Islet of Langerhans (tissue), 1 donor: ENCODE data around the gene PRR12.

Experiments
- FAIRE-seq: peaks from one replicate; lab custom pipeline; 2011; peaks lifted over from hg19 to GRCh38; lab: Jason Lieb, UNC

The PRR12 gene

DNA sequence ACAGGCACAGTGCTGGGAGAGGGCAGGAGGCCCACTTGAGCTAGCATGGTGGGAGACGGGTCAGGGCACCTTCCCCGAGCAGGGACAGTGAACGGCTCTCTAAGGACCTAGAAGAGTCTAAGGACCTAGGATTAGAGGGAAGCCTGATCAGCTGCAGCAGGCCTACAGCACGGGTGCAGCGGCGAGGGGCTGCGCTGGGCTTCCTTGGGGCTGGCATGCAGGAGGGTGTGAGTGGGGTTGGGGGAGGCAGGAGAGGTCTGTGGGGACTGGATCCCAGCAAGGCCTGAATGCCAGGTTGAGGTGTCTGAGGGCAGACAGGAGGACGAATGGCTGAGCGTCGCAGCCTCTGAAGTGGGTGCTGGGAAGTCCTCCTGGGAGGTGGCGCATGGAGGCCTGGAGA, 54.6 kb downstream of the PRR12 start:
- no peak for FAIRE-seq

DNA sequence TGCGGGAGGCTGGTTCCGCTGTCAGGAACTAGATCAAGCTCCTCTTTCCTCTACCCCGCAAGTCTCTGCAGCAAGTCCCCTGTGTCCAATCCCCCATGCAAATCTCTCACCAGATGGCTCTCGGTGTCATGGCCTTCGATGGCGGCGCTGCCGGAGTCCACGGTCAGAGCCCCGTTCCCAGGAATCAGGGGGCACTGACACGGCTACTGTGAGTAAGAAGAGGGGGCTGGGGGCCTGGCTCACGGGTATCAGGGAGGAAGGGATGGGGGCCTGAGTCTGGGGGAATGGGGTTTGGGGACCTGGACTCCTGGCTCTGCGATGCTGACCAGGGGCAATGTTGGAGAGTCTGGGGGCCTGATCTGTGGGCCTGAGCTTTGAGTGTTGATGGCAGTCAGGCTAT, 55.0 kb downstream of the PRR12 start:
- FAIRE-seq: no peak

DNA sequence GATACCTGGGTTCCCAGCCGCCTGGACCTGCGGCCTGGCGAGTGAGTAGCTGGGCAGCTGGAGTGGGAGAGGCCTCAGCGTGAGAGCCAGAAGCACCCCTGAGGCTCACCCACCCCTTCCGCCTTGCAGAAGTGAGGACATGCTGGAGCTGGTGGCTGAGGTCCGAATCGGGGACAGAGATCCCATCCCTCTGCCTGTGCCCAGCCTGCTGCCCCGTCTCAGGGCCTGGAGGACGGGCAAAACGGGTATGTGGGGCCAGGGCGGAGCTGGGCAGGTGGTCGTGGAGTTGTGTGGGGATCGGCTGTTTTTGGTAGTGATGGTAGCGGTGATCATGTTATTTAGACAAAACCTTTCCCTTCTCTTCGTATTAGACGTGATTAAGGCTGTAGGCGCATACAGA, 55.6 kb downstream of the PRR12 start:
- no peak for FAIRE-seq

DNA sequence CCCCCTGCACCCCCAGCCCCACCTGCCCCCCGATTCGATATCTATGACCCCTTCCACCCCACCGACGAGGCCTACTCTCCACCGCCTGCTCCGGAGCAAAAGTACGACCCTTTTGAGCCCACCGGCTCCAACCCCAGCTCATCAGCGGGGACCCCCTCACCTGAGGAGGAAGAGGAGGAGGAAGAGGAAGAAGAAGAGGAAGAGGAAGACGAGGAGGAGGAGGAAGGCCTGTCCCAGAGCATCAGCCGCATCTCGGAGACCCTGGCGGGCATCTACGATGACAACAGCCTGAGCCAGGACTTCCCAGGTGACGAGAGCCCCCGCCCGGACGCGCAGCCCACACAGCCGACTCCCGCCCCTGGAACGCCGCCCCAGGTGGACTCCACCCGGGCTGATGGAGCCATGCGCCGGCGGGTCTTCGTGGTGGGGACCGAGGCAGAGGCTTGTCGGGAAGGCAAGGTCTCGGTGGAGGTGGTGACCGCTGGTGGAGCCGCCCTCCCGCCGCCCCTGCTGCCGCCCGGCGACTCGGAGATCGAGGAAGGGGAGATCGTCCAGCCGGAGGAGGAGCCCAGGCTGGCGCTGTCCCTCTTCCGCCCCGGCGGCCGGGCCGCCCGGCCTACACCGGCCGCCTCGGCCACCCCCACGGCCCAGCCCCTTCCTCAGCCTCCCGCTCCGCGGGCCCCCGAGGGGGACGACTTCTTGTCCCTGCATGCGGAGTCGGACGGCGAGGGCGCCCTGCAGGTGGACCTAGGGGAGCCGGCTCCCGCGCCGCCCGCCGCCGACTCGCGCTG, 60.2 kb downstream of the PRR12 start:
- FAIRE-seq: no peak

DNA sequence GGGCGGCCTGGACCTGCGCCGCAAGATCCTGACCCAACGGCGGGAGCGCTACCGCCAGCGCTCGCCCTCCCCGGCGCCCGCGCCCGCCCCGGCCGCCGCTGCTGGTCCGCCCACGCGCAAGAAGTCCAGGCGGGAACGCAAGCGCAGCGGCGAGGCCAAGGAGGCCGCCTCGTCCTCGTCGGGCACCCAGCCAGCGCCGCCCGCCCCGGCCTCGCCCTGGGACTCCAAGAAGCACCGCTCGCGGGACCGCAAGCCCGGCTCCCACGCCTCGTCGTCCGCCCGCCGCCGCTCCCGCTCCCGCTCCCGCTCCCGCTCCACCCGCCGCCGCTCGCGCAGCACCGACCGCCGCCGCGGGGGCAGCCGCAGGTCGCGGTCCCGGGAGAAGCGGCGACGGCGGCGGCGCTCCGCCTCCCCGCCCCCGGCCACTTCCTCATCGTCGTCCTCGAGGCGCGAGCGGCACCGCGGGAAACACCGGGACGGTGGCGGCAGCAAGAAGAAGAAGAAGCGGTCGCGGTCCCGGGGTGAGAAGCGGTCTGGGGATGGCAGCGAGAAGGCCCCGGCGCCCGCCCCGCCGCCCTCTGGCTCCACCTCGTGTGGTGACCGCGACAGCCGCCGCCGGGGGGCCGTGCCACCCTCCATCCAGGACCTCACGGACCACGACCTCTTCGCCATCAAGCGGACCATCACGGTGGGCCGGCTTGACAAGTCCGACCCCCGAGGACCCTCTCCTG, 61.0 kb downstream of the PRR12 start:
- FAIRE-seq: no peak

DNA sequence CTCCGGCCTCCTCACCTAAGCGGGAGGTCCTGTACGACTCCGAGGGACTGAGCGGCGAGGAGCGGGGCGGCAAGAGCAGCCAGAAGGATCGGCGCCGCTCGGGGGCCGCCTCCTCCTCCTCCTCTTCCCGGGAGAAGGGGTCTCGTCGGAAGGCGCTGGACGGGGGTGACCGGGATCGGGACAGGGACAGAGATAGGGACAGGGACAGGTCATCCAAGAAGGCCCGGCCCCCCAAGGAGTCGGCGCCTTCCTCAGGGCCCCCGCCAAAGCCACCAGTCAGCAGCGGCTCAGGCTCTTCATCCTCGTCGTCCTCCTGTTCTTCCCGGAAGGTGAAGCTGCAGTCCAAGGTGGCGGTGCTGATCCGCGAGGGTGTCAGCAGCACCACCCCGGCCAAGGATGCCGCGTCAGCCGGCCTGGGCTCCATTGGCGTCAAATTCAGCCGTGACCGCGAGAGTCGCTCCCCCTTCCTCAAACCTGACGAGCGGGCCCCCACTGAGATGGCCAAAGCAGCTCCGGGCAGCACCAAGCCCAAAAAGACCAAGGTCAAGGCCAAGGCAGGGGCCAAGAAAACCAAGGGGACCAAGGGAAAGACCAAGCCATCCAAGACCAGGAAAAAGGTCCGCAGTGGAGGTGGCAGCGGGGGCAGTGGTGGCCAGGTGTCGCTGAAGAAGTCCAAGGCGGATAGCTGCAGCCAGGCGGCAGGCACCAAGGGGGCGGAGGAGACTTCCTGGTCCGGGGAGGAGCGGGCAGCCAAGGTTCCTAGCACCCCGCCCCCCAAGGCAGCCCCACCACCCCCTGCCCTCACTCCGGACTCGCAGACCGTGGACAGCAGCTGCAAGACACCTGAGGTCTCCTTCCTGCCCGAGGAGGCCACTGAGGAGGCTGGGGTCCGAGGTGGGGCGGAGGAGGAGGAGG, 61.8 kb downstream of the PRR12 start:
- no peak for FAIRE-seq

DNA sequence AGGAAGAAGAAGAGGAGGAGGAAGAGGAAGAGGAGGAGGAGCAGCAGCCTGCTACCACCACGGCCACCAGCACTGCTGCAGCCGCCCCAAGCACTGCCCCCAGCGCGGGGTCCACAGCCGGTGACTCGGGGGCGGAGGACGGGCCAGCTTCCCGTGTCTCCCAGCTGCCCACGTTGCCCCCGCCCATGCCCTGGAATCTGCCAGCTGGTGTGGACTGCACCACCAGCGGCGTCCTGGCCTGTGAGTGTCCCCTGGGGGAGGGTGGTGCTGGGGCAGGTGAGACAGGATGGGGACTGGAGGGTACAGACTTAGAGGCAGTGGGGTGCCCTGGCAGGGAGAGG, 62.5 kb downstream of the PRR12 start:
- no peak for FAIRE-seq

DNA sequence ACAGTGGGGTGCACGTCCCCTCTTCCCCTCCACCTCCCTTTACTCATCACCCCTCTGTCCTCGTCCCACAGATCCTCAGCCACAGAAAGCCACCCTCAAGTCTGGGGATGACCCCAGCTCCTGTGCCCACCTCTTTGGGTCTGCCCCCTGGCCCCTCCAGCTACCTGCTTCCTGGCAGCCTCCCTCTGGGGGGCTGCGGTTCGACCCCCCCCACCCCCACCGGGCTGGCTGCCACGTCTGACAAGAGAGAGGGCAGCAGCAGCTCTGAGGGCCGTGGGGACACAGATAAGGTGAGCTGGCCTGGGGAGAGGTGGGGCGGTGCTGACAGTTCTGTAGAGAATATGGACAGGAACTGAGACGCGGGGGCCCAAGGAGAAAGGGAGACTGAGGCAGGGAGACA, 63.6 kb downstream of the PRR12 start:
- no peak for FAIRE-seq

DNA sequence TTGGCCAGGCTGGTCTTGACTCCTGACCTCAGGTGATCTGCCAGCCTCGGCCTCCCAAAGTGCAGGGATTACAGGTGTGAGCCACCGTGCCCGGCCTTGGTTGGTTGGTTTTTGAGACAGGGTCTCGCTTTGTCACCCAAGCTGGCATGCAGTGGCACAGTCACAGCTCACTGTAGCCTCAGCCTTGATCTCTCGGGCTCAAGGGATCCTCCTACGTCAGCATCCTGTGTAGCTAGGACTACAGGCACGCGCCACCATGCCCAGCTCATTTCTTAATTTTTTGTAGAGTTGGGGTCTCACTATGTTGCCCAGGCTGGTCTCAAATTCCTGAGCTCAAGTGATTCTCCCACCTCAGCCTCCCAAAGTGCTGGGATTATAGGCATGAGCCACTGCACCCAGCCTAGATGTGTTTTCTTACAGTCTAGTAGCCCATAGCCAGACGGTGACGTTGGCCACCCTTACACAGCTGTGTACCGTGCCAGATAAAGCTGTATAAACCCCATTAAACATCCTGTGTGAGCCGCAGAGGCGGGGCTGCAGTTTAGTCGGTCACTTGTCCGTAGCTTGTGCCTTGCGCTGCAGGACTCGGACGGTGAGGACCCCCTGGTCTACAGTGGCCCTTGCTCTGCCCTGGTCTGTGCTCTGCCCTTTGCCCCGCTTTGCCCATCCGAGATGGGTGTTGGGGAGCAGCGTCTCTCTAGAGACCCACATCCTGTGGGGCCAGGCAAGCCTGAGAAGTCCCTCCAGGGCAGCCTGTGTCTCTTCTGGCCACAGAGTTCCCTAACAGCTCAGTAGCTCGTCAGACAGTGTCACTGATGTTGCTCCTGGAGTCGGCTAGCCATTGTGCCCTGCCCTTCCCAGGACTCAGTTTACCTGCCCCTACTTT, 64.8 kb downstream of the PRR12 start:
- FAIRE-seq: no peak

DNA sequence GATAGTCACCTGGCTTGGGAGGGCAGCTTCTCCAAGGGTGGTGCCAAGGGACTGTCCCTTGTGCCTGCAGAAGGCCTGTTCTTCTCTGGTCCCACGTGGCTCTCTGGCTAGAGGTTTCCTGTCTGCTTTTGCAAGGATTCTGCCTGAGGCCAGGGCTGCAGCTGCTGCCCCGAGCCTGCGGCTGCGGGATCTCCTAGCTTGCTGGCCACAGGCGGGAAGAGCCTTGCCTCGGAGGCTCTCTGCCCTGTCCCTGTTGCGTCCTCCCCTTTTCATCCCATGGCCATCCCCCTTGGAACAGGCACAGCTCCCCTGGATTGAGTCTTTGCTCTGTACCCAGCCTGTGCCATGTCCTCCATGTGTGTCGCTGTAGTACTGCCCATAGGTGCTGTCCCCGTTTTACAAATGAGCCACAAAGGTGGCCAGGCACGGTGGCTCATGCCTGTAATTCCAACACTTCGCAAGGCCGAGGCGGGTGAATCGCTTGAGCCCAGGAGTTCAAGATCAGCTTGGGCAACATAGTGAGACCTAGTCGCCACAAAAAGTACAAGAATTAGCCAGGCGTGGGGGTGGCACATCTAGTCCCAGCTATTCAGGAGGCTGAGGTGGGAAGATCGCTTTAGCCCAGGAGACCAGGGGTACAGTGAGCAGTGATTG, 65.6 kb downstream of the PRR12 start:
- FAIRE-seq: no peak

DNA sequence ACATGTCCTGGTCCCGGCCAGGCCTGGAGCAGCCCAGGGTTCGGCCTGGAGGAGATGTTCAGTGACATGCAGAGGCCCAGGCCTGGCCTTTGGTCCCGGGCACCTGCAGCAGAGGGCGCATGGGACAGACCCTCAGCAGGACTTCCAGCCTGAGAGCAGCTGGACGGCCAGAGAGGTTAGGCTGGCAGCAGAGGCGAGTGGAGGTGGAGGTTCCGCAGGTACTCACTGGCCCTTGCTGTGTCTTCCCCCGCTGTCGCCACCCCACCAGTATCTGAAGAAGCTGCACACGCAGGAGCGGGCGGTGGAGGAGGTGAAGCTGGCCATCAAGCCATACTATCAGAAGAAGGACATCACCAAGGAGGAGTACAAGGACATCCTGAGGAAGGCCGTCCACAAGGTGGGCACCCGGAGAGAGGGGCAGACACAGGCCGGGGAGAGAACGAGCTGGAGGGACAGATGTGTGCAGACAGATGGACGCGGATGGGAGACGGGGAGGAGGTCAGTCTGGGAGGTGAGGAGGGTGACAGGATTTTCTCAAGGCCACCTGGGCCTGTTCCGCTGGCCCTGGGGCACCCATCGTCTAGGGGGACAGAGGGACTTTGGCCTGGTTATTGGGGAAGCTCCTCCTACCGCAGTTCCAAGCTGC, 66.6 kb downstream of the PRR12 start:
- no peak for FAIRE-seq

DNA sequence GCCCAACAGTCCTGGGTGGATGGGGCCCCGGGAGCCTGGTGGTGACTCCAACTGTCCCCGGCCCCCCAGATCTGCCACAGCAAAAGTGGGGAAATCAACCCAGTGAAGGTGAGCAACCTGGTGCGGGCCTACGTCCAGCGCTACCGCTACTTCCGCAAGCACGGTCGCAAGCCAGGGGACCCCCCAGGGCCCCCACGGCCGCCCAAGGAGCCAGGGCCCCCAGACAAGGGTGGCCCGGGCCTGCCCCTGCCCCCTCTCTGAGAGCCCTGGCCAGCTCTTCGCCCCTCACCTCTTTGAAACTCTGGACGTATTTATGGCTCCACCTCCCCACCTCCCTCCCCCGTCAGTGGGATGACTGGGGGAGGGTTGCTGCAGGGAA, 67.1 kb downstream of the PRR12 start:
- FAIRE-seq: no peak

DNA sequence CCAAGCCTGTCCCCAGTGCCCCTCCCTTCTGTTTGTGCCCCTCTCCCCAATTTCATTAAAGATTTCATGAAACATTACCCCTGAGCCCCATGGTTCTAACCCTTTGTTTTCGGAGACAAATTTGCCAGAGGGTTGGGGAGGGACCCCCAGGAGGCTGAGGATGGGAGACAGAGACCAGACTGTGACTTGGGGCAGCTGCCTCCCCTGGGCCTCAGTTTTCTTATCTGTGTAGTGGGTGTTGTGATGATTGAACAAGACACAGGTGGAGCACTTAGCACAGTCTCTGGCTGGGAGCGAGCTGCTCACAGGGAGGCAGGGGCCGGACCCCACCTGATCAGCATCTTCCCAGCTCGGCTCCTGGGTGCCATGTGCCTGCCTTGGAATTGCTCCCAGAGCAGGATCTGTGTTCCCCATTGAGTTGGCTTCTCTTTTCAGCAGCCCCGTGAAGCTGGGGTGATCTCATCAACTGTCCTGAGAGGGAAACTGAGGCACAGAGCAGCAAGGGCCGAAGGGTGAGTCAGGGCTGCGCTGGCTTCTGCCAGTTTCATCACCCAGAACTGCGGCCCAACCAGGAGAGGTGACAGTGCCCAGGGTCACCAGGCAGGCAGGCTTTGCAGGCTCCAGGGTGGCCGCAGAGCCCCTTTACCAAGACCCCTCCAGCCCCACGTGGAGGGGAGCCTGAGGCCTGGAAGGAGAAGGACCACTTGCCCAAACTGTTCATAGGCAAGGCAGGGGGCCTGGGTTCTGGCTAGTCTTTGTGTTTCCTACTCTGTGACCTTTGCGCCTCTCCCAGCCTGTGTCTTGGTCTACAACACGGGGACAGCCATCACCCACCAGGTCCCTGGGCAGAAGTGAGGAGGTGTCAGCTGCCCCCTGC, 67.8 kb downstream of the PRR12 start:
- FAIRE-seq: no peak

DNA sequence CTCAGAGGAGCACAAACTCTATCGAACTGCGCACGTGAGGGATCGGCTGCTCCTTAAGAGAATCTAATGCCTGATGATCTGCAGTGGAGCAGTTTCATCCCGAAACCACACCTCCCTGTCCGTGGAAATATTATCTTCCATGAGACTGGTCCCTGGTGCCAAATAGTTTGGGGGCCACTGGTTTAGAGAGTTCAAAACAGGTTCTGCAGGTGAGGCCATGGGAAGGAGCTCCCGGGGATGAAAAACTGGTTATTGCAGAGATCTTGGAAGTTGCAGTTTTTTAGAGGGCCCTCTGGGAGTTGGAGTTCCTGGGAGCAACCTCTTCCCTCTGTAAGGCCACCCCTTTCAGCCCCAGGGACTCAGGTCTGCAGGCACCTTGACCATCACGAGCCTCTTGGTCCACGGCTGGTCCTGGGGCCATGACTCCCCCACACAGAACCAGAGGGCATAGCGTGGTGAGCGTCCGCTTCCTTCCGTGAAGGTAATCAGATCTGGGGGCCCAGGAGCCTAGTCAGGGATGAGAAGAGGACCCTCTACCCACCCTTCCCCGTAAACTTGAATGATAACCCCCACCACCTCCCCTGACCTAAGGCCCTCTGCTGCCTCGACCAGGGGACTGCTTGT, 69.5 kb downstream of the PRR12 start:
- no peak for FAIRE-seq

DNA sequence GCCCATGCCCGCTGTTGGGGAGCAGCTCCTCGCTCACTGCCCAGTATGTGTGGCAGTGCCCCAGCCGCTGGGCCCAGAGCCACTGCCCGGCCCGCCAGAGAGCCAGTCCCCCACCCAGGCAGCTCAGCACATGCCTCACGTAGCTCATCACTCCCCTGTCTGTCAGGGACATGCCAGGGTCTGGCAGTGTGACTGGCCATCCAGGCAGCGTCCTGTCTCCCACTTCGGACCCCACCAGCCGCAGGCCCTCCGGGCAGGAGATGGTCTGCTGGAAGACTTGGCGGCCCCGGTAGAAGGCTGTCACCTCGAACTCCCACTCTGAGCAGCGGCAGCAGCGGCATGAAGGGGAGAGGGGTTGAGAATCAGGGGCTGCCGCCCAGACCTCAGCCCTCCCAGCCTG, 71.0 kb downstream of the PRR12 start:
- FAIRE-seq: no peak

DNA sequence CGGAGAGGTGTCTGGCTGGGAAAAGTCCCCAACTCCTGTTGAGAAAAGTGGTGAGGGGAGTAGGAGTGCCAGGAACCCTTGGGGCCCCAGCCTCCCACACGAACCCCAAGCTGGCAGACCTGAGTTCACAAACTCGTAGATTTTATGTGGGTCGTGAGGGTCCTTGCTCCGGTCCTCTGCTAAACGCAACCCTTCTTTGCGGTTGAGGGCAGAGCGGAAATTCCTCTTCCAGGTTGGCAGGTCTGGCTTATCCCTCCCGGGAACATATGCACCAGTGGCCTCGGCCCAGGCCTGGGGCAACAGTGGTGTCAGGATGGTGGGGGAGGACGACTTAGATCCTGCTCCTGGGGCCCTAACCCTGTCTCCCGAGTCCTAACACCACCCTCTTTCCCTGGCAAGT, 72.2 kb downstream of the PRR12 start:
- no peak for FAIRE-seq

DNA sequence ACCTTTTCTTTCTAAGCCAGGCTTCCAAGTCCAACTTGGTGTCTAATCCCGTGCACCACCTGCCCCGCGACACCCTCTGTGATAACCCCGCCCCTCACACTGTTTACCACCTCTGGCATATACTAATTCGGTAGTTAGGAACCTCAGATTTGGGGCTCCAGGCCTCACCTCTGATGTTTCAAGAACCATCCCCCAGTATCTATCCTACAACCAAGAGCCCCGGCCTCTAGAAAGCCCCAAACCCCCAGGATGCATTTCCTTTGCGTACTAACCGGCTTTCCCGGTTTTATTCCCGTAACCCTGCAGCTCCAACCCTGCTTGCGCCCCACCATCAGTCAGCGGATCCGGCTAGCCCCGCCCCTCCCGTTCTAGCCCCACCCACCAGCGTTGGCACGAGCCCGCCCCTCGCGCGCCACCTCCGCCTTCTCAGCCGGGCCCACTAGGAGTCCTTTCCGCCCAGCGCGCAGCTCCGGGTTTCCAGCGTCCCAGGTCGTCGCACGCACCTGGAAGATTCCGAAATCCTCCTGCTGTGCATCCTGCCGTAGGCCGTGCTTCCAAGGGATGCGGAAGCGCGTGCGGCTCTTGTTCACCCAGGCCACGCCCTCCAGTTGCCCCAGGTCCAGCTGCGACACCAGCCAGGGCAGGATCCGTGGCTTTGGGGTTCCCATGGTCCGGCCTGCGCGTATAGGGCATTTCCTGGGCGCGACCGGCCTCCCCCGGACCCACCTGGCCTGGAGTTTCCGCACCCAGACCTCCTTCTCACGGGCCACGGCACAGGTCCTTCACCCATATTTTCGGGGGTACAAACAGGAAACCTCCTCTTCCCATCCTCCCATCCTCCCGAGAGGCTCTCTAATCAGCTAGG, 73.4 kb downstream of the PRR12 start:
- no peak for FAIRE-seq

DNA sequence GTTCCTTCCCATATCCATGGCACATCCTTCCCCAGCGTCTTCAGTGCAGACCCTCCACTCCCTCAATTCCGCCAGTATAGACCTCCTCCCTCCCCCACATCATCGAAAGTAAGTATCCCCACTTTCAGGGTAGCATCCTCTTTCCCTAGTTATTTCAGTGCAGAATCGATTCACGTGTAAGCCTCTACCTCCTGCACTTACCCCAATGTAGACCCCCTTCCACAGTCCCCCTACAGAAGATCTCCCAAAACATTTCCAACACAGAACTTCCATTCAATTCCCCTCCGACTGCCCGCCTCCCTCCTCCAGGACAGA, 74.0 kb downstream of the PRR12 start:
- FAIRE-seq: no peak
